BJ (cell line): ENCODE data around the gene FSTL1. TPM values are rescaled to one million over a fixed set of nuclear protein-coding genes. Genes with fewer than 3 reads are reported as not detected.
A peak's percentile ranks its signal among the peaks of the same experiment; 100 is the strongest.

Experiments
- CTCF ChIA-PET: fragments of 350-600 bp; formaldehyde crosslinking; extraction: SDS; loops from one replicate; lab custom pipeline; 2021; ENCODE audit warnings: antibody characterized with exemption, inconsistent platforms; lab: Yijun Ruan, JAX
- POLR2A ChIA-PET: fragments of 300-600 bp; sonication (Branson Sonifier 250); formaldehyde crosslinking; extraction: SDS; loops from one replicate; lab custom pipeline; 2021; ENCODE audit warnings: antibody characterized with exemption; lab: Charles Lee
- DNase-seq: peaks from one replicate; pipeline ENCODE4 v3.0.0-alpha.2; 2011; ENCODE audit warnings: low read depth
- H3K27me3 ChIP-seq: 2 replicates; pipeline ENCODE4 v1.6.0; 2011; ENCODE audit warnings: low read length; ENCODE audit not compliant: control insufficient read depth, insufficient read depth
- H3K36me3 ChIP-seq: 2 replicates; pipeline ENCODE4 v1.5.1; 2011; ENCODE audit warnings: low read length; ENCODE audit not compliant: control insufficient read depth, insufficient read depth
- H3K4me3 ChIP-seq: 2 replicates; pipeline ENCODE4 v1.5.1; 2011; ENCODE audit warnings: low read depth, mild to moderate bottlenecking, control low read depth, low read length
- polyA plus RNA-seq: library from polyadenylated mRNA; depleted of rRNA; stranded (reverse); fragments of >200 nt; gene quantifications from 2 replicates; pipeline ENCODE4 v1.2.3, GENCODE V29; 2011
- TF ChIP-seq, protein P1 (sequence below): IDR thresholded peaks from 2 replicates; pipeline ENCODE4 v1.5.1; 2011; ENCODE audit warnings: low read depth, mild to moderate bottlenecking, control low read depth, inconsistent platforms, low read length, moderate library complexity; ENCODE audit not compliant: insufficient read depth

FSTL1 gene
- polyA plus RNA-seq, 1 experiment: 4,020 TPM

DNA sequence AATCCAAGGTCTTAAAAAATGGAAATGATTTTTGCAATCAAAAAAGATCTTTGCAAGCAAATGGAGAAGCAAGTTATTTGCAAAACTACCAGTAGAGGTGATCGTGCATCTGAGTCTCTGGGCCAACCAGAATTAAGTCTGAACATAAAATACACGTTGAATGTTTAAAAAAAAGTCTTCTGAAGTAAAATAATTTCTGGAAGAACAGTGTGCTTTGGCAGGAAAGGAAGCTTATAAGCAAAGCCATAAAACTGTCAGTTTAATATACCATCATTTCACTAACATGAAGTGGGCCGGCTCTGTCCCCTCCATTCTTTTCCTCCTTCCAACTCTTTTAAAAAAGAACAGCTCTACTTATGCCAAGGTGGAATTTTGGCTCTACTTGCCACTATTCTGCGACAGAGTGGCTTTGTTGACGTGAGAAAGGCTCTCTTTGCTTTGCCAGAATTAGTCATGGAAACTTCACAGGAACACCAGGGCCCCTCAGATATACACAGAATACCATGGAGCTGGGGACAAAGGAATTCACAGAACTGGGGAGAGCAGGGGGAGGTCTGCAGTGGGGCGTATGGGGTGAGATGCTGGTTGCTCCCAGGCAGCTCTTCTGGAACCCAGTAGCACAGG lies 29.8 kb downstream of the FSTL1 start:
- TF ChIP-seq, protein P1, sequence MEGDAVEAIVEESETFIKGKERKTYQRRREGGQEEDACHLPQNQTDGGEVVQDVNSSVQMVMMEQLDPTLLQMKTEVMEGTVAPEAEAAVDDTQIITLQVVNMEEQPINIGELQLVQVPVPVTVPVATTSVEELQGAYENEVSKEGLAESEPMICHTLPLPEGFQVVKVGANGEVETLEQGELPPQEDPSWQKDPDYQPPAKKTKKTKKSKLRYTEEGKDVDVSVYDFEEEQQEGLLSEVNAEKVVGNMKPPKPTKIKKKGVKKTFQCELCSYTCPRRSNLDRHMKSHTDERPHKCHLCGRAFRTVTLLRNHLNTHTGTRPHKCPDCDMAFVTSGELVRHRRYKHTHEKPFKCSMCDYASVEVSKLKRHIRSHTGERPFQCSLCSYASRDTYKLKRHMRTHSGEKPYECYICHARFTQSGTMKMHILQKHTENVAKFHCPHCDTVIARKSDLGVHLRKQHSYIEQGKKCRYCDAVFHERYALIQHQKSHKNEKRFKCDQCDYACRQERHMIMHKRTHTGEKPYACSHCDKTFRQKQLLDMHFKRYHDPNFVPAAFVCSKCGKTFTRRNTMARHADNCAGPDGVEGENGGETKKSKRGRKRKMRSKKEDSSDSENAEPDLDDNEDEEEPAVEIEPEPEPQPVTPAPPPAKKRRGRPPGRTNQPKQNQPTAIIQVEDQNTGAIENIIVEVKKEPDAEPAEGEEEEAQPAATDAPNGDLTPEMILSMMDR: peak; percentile 40
- peak; percentile 35 for DNase-seq
- CTCF ChIA-PET: interaction anchor here (1.2 to 7.3 kb wide), 7 partner anchors 11 to 177 kb away, joined by 3 to 48 read pairs (median 6); no protein-coding TSS in a partner anchor
- Histone ChIP-seq H3K36me3 (peaks cover 14% of the 10 kb centered on the region), H3K27me3 (no peaks in the 10 kb centered on the region), H3K4me3 (no peak overlapping the region)
- POLR2A ChIA-PET: no interaction called here

DNA sequence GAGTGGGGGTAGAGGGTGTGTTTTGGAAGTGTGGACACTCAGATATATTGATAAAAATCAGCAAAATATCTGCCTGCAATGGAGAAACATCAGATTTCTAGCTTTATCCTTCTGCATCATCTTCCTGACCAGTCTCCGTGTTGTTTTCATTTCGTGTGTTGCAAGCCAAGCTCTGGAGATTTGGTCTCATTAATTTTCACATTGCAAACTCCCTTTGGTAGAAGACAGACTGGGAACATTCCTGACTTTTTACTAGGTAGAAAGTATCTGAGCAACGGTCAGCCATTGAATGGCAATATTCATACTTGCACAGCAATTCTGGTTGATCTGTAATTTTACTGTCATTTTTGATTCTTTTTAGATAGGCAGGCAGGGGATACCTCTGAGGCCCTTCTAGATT lies 30.4 kb downstream of the FSTL1 start:
- peak; percentile 19 for DNase-seq
- Histone ChIP-seq H3K36me3 (peaks cover 16% of the 10 kb centered on the region), H3K4me3 (no peak overlapping the region), H3K27me3 (no peaks in the 10 kb centered on the region)
- TF ChIP-seq, protein P1: no peak
- ChIA-PET CTCF (interaction anchor here (1.2 to 7.3 kb wide), 5 partner anchors 10 to 176 kb away, joined by 3 to 48 read pairs (median 6); no protein-coding TSS in a partner anchor), POLR2A (no interaction called here)

DNA sequence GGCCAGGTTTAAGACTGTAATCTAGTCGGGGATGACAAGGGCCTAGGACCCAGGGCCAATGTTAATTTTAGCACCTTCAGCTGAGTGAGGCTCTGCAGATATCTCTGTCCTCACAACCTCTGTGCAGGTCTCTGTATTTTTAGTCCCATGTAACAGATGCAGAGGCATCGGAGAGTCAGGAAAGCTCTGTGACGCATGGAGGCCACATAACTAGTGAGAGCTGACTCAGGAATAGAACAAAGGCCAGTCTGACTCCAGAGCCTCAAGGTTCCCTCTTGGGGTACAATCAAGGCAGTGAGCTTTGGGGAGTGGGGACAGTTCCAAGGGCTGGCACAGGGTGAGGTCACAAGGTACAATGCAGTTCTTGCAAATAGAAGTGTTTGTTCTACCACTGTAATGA lies 31.0 kb downstream of the FSTL1 start:
- Histone ChIP-seq H3K36me3 (peaks cover 16% of the 10 kb centered on the region), H3K4me3 (no peak overlapping the region), H3K27me3 (no peaks in the 10 kb centered on the region)
- ChIA-PET POLR2A (no interaction called here), CTCF (interaction anchor here (0.7 to 7.3 kb wide), 6 partner anchors 24 to 176 kb away, joined by 3 to 48 read pairs (median 6); no protein-coding TSS in a partner anchor)
- TF ChIP-seq, protein P1: no peak
- DNase-seq: no peak

DNA sequence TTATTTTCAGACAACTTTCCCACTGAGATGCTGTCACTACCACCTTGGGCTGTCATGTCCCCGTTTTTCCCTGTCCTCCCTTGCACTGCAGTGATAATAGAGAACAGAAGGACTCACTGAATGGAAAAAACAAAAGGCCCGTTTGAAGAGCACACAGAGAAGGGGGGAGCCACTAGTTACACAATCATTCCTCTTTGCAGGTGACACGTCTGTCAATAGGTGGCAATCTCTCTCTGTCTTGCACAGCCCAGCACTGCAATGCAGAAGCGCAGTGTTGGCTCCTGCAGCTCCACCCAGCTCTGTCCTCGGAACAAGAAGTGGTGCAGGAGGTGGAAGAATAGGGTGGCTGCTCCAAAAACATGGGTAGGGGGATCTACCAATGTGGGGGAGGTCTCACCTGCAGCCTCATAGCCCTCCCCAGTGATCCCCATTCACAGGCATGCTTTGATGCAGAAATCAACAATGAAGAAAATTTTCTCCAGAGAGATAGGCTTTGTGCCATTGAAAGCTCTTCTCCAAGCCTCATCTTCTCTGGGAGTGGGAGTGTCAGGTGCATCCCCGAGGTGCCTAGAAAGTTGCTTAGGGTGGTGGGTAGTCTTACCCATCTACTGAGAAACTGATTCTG lies 31.8 kb downstream of the FSTL1 start:
- Histone ChIP-seq H3K27me3 (no peaks in the 10 kb centered on the region), H3K4me3 (no peak overlapping the region), H3K36me3 (peaks cover 16% of the 10 kb centered on the region)
- POLR2A ChIA-PET: no interaction called here
- CTCF ChIA-PET: interaction anchor here (0.7 to 7.3 kb wide), 7 partner anchors 25 to 175 kb away, joined by 3 to 48 read pairs (median 10); no protein-coding TSS in a partner anchor
- DNase-seq: no peak
- TF ChIP-seq, protein P1: peak; percentile 12; the same call in 1 of the 2 replicates

DNA sequence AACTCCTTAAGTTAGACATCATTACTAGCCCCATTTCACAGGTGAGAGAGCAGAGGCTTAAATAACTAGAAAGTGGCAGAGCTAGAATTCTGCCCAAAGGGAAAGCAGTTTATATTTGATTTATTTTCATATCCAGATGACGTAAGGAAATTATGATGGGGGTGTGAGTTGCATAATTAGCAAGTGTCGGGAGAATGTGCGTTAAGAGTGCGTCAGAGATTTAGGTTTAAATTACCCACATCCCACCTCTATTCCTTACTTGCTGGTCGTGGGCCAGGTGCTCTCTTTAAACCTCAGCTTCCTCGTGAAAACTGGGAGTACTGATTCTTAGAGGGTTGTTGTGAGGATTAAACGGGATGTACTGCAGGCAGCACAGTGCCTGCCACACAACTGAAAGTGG lies 32.3 kb downstream of the FSTL1 start:
- Histone ChIP-seq H3K27me3 (no peaks in the 10 kb centered on the region), H3K36me3 (peaks cover 15% of the 10 kb centered on the region), H3K4me3 (no peak overlapping the region)
- POLR2A ChIA-PET: no interaction called here
- DNase-seq: no peak
- TF ChIP-seq, protein P1: no peak
- CTCF ChIA-PET: interaction anchor here (1.2 to 3.6 kb wide), 12 partner anchors 10 to 377 kb away, joined by 3 to 26 read pairs (median 10); no protein-coding TSS in a partner anchor
